DLD1 (cell line): ENCODE results near the gene AMMECR1L.
"Not testable (repeated sequence)": the region's sequence is repeated elsewhere in the genome, so short reads cannot be mapped to it uniquely, and the experiment has no call there.

Experiments
- in situ Hi-C: cut with HindIII; loops from 2 replicates; pipeline ENCODE4 v1.10.0; 2017; ENCODE audit warnings: low sequenced_read_pairs

AMMECR1L gene

GRCh38 chr2:127887082-127887775, 1.5 kb upstream of the AMMECR1L start:
- in situ Hi-C loops = no loop called here

- in situ Hi-C loops = not testable (repeated sequence)
These were observed 808 bp upstream of the AMMECR1L start for GRCh38 chr2:127886593-127886935.

GRCh38 chr2:127884861-127885740, 655 bp downstream of the AMMECR1L start:
- in situ Hi-C loops = not testable (repeated sequence)

- in situ Hi-C loops = no loop called here
These were observed 1.3 kb downstream of the AMMECR1L start for GRCh38 chr2:127884436-127884835.

GRCh38 chr2:127879899-127880298, 5.9 kb downstream of the AMMECR1L start:
- in situ Hi-C loops = no loop called here

- in situ Hi-C loops = no loop called here
These were observed 8.1 kb downstream of the AMMECR1L start for GRCh38 chr2:127877626-127878025.

- in situ Hi-C loops = no loop called here
These were observed 8.6 kb downstream of the AMMECR1L start for GRCh38 chr2:127877136-127877535.

- in situ Hi-C loops = no loop called here
These were observed 11.1 kb downstream of the AMMECR1L start for GRCh38 chr2:127874378-127875269.

GRCh38 chr2:127873707-127874303, 12.0 kb downstream of the AMMECR1L start:
- in situ Hi-C loops = no loop called here

GRCh38 chr2:127872354-127872753, 13.4 kb downstream of the AMMECR1L start:
- in situ Hi-C loops = no loop called here

- in situ Hi-C loops = no loop called here
These were observed 19.8 kb downstream of the AMMECR1L start for GRCh38 chr2:127865926-127866325.

- in situ Hi-C loops = no loop called here
These were observed 20.9 kb downstream of the AMMECR1L start for GRCh38 chr2:127864877-127865276.

GRCh38 chr2:127862228-127862627, 23.5 kb downstream of the AMMECR1L start:
- in situ Hi-C loops = no loop called here

- in situ Hi-C loops = no loop called here
These were observed 25.6 kb downstream of the AMMECR1L start for GRCh38 chr2:127860130-127860529.

- in situ Hi-C loops = no loop called here
These were observed 26.1 kb downstream of the AMMECR1L start for GRCh38 chr2:127859712-127860085.

- in situ Hi-C loops = no loop called here
These were observed 28.4 kb downstream of the AMMECR1L start for GRCh38 chr2:127857265-127857808.

GRCh38 chr2:127853671-127854070, 32.1 kb downstream of the AMMECR1L start:
- in situ Hi-C loops = no loop called here

- in situ Hi-C loops = no loop called here
These were observed 33.4 kb downstream of the AMMECR1L start for GRCh38 chr2:127852388-127852787.

GRCh38 chr2:127847931-127848330, 37.8 kb downstream of the AMMECR1L start:
- in situ Hi-C loops = no loop called here

- in situ Hi-C loops = no loop called here
These were observed 40.8 kb downstream of the AMMECR1L start for GRCh38 chr2:127844973-127845372.

GRCh38 chr2:127843677-127844076, 42.1 kb downstream of the AMMECR1L start:
- in situ Hi-C loops = no loop called here
